Panc1 (cell line): Measurements from ENCODE around the gene ANK3. TPM values are rescaled to one million over a fixed set of nuclear protein-coding genes. Genes with fewer than 3 reads are reported as not detected.

Experiments
- ATAC-seq: fragments of 200-7000 bp; cut with Tn5 transposase; 2 replicates; pipeline ENCODE4 v1.9.1; 2020; ENCODE audit warnings: mild to moderate bottlenecking, moderate library complexity
- BruUV-seq: library from RNA; stranded (reverse); fragments of 400-500 nt; replicated peaks from 2 replicates; lab custom pipeline; 2021; lab: Mats Ljungman, UMichigan
- CTCF ChIA-PET: fragments of 300-600 bp; sonication (Branson Sonifier 250); formaldehyde crosslinking; loops from one replicate; lab custom pipeline; 2022; ENCODE audit warnings: antibody characterized with exemption; lab: Charles Lee
- POLR2A ChIA-PET: fragments of 300-600 bp; sonication (Branson Sonifier 250); formaldehyde crosslinking; loops from one replicate; lab custom pipeline; 2022; ENCODE audit warnings: antibody characterized with exemption; lab: Charles Lee
- DNase-seq: peaks from one replicate; pipeline ENCODE4 v3.0.0-alpha.2; 2010; ENCODE audit warnings: low read depth, low spot score
- H3K27ac ChIP-seq: 2 replicates; pipeline ENCODE4 v1.5.1; 2011; ENCODE audit warnings: mild to moderate bottlenecking, low read length, inconsistent platforms
- H3K27me3 ChIP-seq: fragments of 200-500 bp; sonication (Bioruptor generic); 2 replicates; pipeline ENCODE4 v1.6.0; 2014; ENCODE audit warnings: low read length, inconsistent platforms; ENCODE audit not compliant: control insufficient read depth, insufficient read depth
- H3K36me3 ChIP-seq: fragments of 200-500 bp; sonication (Bioruptor generic); 2 replicates; pipeline ENCODE4 v1.5.1; 2014; ENCODE audit warnings: inconsistent platforms, mild to moderate bottlenecking, low read length, moderate library complexity; ENCODE audit not compliant: control insufficient read depth, insufficient read depth
- H3K4me1 ChIP-seq: 2 replicates; pipeline ENCODE4 v1.5.1; 2011; ENCODE audit warnings: inconsistent platforms, mild to moderate bottlenecking, low read length, moderate library complexity; ENCODE audit not compliant: control insufficient read depth, insufficient read depth
- H3K4me3 ChIP-seq, 2 experiments: 2 replicates each; pipeline ENCODE4 v1.5.1; 2011 to 2012; ENCODE audit warnings: low read depth in 2 of 2, low read length in 2 of 2, mild to moderate bottlenecking in 2 of 2, inconsistent platforms in 1 of 2, moderate library complexity in 1 of 2
- H3K9me3 ChIP-seq: fragments of 200-500 bp; sonication (Bioruptor generic); 2 replicates; pipeline ENCODE4 v1.5.1; 2014; ENCODE audit warnings: low read depth, mild to moderate bottlenecking, inconsistent platforms, low read length, moderate library complexity; ENCODE audit not compliant: control insufficient read depth, insufficient read depth
- CTCF ChIP-seq: fragments of 450-650 bp; IDR thresholded peaks from 2 replicates; pipeline ENCODE4 v1.5.1; 2017; ENCODE audit warnings: mild to moderate bottlenecking
- POLR2AphosphoS5 ChIP-seq: IDR thresholded peaks from 2 replicates; pipeline ENCODE4 v1.6.1; 2012; ENCODE audit warnings: mild to moderate bottlenecking, low read depth, low read length, moderate library complexity
- SIN3A ChIP-seq: IDR thresholded peaks from 2 replicates; pipeline ENCODE4 v1.6.1; 2012; ENCODE audit warnings: low read depth, mild to moderate bottlenecking, low read length, moderate library complexity, borderline replicate concordance; ENCODE audit not compliant: insufficient read depth
- in situ Hi-C: cut with HindIII; loops from 2 replicates; pipeline ENCODE4 v1.10.0; 2016; ENCODE audit warnings: low sequenced_read_pairs, low pct_unique_long_range_greater_than_20kb
- intact Hi-C: fragments of 100-400 bp; cut with micrococcal nuclease; formaldehyde crosslinking; loops from one replicate; pipeline ENCODE4 v1.10.0; 2022; ENCODE audit not compliant: unreplicated experiment
- total RNA-seq: library from RNA; stranded (reverse); gene quantifications from one replicate; pipeline ENCODE4 v1.2.1, GENCODE V29; 2021; ENCODE audit not compliant: unreplicated experiment
- TF ChIP-seq, protein P1 (sequence below), 2 experiments: IDR thresholded peaks; 2 replicates each; pipeline ENCODE4 v1.6.1; 2011 to 2012; ENCODE audit warnings: low read depth in 2 of 2, control low read depth in 1 of 2, low read length in 1 of 2, mild to moderate bottlenecking in 1 of 2, moderate library complexity in 1 of 2; ENCODE audit not compliant: insufficient read depth in 1 of 2

The ANK3 gene
- total RNA-seq, 1 experiment from 2014 or later, result 2.5 TPM

DNA sequence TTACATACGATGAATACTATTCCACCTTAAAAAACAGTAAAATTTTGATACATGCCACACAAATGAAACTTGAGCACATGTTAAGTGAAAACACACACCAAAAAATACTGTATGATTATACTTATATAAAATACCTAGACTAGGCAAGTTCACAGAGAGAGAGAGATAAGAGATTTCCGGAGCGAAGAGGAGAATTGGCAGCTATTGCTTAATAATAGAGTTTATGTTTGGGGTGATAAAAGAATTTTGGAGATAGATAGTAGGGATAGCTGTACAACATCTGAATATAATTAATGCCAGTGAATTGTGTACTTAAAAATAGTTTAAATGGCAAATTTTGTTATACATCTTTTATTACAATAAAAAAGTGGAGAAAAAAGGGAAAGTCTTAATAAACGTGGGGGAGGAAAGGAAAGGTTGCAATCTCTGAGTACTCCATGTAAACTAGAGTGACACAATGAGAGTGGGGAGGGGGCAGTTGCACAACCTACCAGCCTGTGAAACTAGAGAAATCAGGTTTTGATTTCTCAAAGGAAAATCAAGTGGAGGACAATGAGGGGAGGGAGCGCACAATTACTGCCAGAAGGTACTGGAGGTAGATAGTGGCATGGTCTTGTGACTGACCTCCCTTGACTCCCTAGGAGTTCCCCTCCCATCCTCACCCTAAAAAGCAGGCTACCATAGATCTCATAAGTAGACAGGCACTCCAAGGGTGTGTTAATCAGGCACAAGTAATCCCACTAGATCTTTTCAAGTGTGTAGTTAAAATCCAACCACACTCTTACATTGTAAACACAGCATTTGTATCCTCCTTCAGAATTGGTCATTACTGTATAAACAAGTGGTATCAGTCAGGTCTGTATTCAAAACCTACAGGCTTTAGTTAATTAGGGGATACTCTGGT is 31.6 kb upstream of the ANK3 start:
- POLR2A ChIA-PET, result no interaction called here

GRCh38 chr10:60419249-60419648 is 29.6 kb upstream of the ANK3 start:
- no peak for ATAC-seq
- intact Hi-C loops (no loop called here), in situ Hi-C loops (no loop called here)
- POLR2A ChIA-PET, result no interaction called here
- no peak overlapping the region for H3K4me3 ChIP-seq
- no TSS peak for BruUV-seq
- no peak overlapping the region for H3K27ac ChIP-seq
- peaks cover 4% of the 10 kb centered on the region; the same call in 1 of the 2 replicates for H3K27me3 ChIP-seq
- CTCF ChIA-PET, result no interaction called here
- H3K9me3 ChIP-seq, result no peaks in the 10 kb centered on the region
- TF ChIP-seq CTCF (no peak), POLR2AphosphoS5 (no peak)
- no peak for DNase-seq
- H3K4me1 ChIP-seq, result no peaks in the 10 kb centered on the region
- H3K36me3 ChIP-seq, result no peaks in the 10 kb centered on the region

More for the DNA sequence above, 31.6 kb upstream of the ANK3 start:
- TF ChIP-seq CTCF (no peak), SIN3A (no peak), POLR2AphosphoS5 (no peak)
- TF ChIP-seq, protein P1, sequence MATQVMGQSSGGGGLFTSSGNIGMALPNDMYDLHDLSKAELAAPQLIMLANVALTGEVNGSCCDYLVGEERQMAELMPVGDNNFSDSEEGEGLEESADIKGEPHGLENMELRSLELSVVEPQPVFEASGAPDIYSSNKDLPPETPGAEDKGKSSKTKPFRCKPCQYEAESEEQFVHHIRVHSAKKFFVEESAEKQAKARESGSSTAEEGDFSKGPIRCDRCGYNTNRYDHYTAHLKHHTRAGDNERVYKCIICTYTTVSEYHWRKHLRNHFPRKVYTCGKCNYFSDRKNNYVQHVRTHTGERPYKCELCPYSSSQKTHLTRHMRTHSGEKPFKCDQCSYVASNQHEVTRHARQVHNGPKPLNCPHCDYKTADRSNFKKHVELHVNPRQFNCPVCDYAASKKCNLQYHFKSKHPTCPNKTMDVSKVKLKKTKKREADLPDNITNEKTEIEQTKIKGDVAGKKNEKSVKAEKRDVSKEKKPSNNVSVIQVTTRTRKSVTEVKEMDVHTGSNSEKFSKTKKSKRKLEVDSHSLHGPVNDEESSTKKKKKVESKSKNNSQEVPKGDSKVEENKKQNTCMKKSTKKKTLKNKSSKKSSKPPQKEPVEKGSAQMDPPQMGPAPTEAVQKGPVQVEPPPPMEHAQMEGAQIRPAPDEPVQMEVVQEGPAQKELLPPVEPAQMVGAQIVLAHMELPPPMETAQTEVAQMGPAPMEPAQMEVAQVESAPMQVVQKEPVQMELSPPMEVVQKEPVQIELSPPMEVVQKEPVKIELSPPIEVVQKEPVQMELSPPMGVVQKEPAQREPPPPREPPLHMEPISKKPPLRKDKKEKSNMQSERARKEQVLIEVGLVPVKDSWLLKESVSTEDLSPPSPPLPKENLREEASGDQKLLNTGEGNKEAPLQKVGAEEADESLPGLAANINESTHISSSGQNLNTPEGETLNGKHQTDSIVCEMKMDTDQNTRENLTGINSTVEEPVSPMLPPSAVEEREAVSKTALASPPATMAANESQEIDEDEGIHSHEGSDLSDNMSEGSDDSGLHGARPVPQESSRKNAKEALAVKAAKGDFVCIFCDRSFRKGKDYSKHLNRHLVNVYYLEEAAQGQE (IDR thresholded peaks at IDR 0.05; ENCODE audit: insufficient read depth in 1 of 2, low read depth in 2 of 2, low read length in 1 of 2), result no peak
- intact Hi-C loops (no loop called here), in situ Hi-C loops (no loop called here)
- ATAC-seq, result no peak
- Histone ChIP-seq H3K27me3 (peaks cover 6% of the 10 kb centered on the region; the same call in 1 of the 2 replicates), H3K4me3 (no peak overlapping the region), H3K4me1 (no peaks in the 10 kb centered on the region), H3K36me3 (no peaks in the 10 kb centered on the region), H3K9me3 (no peaks in the 10 kb centered on the region), H3K27ac (no peak overlapping the region)
- no TSS peak for BruUV-seq
- DNase-seq, result no peak
- CTCF ChIA-PET, result no interaction called here
